B cell (primary cell): ENCODE data around the gene FN3K.

Experiments used
- CTCF ChIP-seq: fragments of 200-600 bp; IDR thresholded peaks from one replicate; pipeline ENCODE4 v1.8.0; 2022; ENCODE audit warnings: antibody characterized with exemption, mild to moderate bottlenecking
- EZH2 ChIP-seq: IDR thresholded peaks from 2 replicates; pipeline ENCODE4 v1.6.1; 2012; ENCODE audit warnings: borderline replicate concordance, low read depth, mild to moderate bottlenecking, moderate library complexity, low read length; ENCODE audit not compliant: insufficient read depth, poor library complexity, severe bottlenecking

DNA sequence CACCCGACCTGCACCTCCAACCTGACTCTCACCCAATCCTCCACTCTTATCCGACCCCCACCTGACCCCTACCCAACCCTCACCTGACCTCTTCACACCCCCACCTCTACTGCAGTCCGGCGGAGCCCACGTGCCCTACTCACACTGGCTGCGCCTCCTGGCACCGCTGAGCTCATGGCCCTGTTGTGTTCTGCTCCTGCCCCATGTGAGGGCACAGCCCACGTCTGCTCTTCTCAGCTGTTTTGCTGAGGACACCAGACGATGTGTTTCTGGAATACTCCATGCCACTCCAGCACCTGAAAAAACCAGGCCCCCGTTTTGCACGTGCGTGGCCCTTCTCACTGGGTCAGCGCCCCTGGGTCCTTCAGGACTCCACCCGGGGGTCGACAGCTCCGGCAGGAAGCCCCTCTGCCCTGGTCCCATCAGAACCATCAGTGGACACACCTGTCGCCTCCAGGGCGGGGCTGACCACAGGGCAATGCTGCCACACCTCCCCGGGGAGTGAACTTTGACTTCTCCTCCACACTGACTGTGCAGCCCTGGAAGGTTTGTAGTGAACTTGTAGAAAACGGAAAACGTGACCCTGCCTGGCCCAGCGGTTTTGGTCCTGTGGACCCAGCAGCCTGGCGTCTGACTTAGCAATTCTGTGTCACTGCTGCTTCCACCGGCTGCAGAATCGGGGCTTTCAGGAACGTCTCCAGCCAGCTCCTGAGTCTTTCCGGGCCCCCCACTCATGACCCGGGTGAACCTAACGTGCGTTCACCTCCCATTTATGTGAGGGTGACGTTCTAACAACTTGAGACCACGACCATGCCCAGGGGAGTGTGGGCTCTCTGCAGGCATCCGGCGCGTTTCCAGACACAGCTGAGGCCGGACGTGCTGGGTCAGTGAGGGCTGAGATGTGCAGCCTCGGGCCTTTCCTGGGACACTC is 31.2 kb upstream of the FN3K start:
- TF ChIP-seq CTCF (no peak), EZH2 (no peak)
